Measurements from ENCODE around the gene BICD1. TPM values are rescaled to one million over a fixed set of nuclear protein-coding genes. Genes with fewer than 3 reads are reported as not detected.

The BICD1 gene
- total RNA-seq, 2 donors from 2014 or later: 7.8 to 15.7 TPM

GRCh38 chr12:32431025-32431424 lies 324.4 kb downstream of the BICD1 start:
- Mint-ChIP-seq H3K4me3 (no peak overlapping the region), H3K36me3 (ENCODE audit: low read depth) (peaks cover 5% of the 10 kb centered on the region), H3K27me3 (peaks cover 16% of the 10 kb centered on the region), H3K9me3 (peaks cover 11% of the 10 kb centered on the region), H3K27ac (no peak overlapping the region), H3K4me1 (no peaks in the 10 kb centered on the region)
- ATAC-seq (replicated peaks): no peak

Other genes with a start within 250 kb of the BICD1 start
- 10 to 100 TPM; 83.1 to 88.3 TPM for gene RESF1, start 147.4 kb upstream of the BICD1 start, total RNA-seq